Endothelial cell of umbilical vein (primary cell): ENCODE data around the gene ABCC2. TPM values are rescaled to one million over a fixed set of nuclear protein-coding genes. Genes with fewer than 3 reads are reported as not detected.

ENCODE experiments used
- BruUV-seq: library from RNA; stranded (reverse); fragments of 400-500 nt; replicated peaks from 2 replicates; lab custom pipeline; 2021; lab: Mats Ljungman, UMichigan
- CTCF ChIA-PET: fragments of 300-600, 350-600 bp; sonication (Branson Sonifier 250); formaldehyde crosslinking; loops from one replicate; lab custom pipeline; 2021; ENCODE audit warnings: antibody characterized with exemption, inconsistent platforms; lab: Charles Lee
- POLR2A ChIA-PET: fragments of 300-600, 350-600 bp; sonication (Branson Sonifier 250); formaldehyde crosslinking; loops from one replicate; lab custom pipeline; 2021; ENCODE audit warnings: antibody characterized with exemption, inconsistent platforms; lab: Charles Lee
- DNase-seq: peaks from one replicate; pipeline ENCODE4 v3.0.0-alpha.2; 2011; ENCODE audit warnings: low read depth, low spot score
- FAIRE-seq: peaks from 2 replicates; lab custom pipeline; 2011; peaks lifted over from hg19 to GRCh38; lab: Jason Lieb, UNC
- H2AFZ ChIP-seq: 2 replicates; pipeline ENCODE4 v1.6.0; 2012; ENCODE audit warnings: low read depth, low read length, control low read depth, inconsistent platforms
- H3K27ac ChIP-seq: 2 replicates; pipeline ENCODE4 v1.5.1; 2011; ENCODE audit warnings: low read depth, mild to moderate bottlenecking, control low read depth, low read length, moderate library complexity; ENCODE audit not compliant: insufficient read depth
- H3K27me3 ChIP-seq, 2 experiments: 2 replicates each; pipeline versions ENCODE4 v1.6.0 to v1.6.1; 2011; ENCODE audit warnings: low read length in 2 of 2, mixed read lengths in 1 of 2; ENCODE audit not compliant: control insufficient read depth in 2 of 2, insufficient read depth in 2 of 2
- H3K36me3 ChIP-seq, 2 experiments: 2 replicates in 1 of 2; 3 replicates in 1 of 2; pipeline ENCODE4 v1.5.1; 2011; ENCODE audit warnings: low read length in 2 of 2, mild to moderate bottlenecking in 1 of 2, moderate library complexity in 1 of 2; ENCODE audit not compliant: control insufficient read depth in 2 of 2, insufficient read depth in 2 of 2; ENCODE audit errors: extremely low read depth in 1 of 2
- H3K4me1 ChIP-seq: 3 replicates; pipeline ENCODE4 v1.5.1; 2011; ENCODE audit warnings: mild to moderate bottlenecking, low read length; ENCODE audit not compliant: control insufficient read depth, insufficient read depth; ENCODE audit errors: extremely low read depth
- H3K4me2 ChIP-seq: 2 replicates; pipeline ENCODE4 v1.6.1; 2011; ENCODE audit warnings: low read length, control low read depth, mixed read lengths; ENCODE audit not compliant: insufficient read depth
- H3K4me3 ChIP-seq, 3 experiments: fragments of 200-600 bp in 1 of 3; sonication (generic), shearing (Covaris generic) in 1 of 3; replicated peaks in 1 of 3; 2 replicates each; pipeline ENCODE4 v1.5.1; 2011 to 2016; ENCODE audit warnings: control low read depth in 3 of 3, low read length in 3 of 3, mild to moderate bottlenecking in 2 of 3, inconsistent platforms in 1 of 3, low read depth in 1 of 3, moderate library complexity in 1 of 3; ENCODE audit not compliant: insufficient read depth in 1 of 3
- H3K79me2 ChIP-seq: 2 replicates; pipeline ENCODE4 v1.6.0; 2012; ENCODE audit warnings: low read length, inconsistent platforms; ENCODE audit not compliant: control insufficient read depth, insufficient read depth
- H3K9ac ChIP-seq: replicated peaks from 2 replicates; pipeline ENCODE3; 2011; ENCODE audit warnings: low read length, control low read depth; ENCODE audit not compliant: insufficient read depth; ENCODE audit errors: extremely low read depth
- H3K9me1 ChIP-seq: replicated peaks from 3 replicates; pipeline ENCODE4 v1.6.0; 2011; ENCODE audit warnings: mild to moderate bottlenecking, low read length; ENCODE audit not compliant: control insufficient read depth, insufficient read depth; ENCODE audit errors: extremely low read depth
- H3K9me3 ChIP-seq: replicated peaks from 2 replicates; pipeline ENCODE4 v1.5.1; 2012; ENCODE audit warnings: low read length, inconsistent platforms; ENCODE audit not compliant: control insufficient read depth, insufficient read depth
- H4K20me1 ChIP-seq: replicated peaks from 2 replicates; pipeline ENCODE3; 2011; ENCODE audit warnings: mild to moderate bottlenecking, low read length; ENCODE audit not compliant: control insufficient read depth, insufficient read depth; ENCODE audit errors: extremely low read depth
- GATA2 ChIP-seq: IDR thresholded peaks from 2 replicates; pipeline ENCODE4 v1.7.0; 2011; ENCODE audit warnings: low read depth, mild to moderate bottlenecking, moderate library complexity, mixed read lengths, low read length; ENCODE audit not compliant: insufficient read length, insufficient read depth
- JUN ChIP-seq: IDR thresholded peaks from 2 replicates; pipeline ENCODE4 v1.6.1; 2011; ENCODE audit warnings: borderline replicate concordance, low read depth; ENCODE audit not compliant: insufficient read length, insufficient read depth
- MYC ChIP-seq: IDR thresholded peaks from one replicate; pipeline ENCODE4 v1.6.1; 2011; ENCODE audit warnings: mild to moderate bottlenecking, low read depth, low read length
- POLR2A ChIP-seq: IDR thresholded peaks from 2 replicates; pipeline ENCODE4 v1.6.1; 2012; ENCODE audit warnings: low read depth, mild to moderate bottlenecking, control low read depth, low read length
- POLR2AphosphoS5 ChIP-seq: IDR thresholded peaks from 2 replicates; pipeline ENCODE4 v1.6.1; 2012; ENCODE audit warnings: low read depth, mild to moderate bottlenecking, control low read depth, low read length, moderate library complexity; ENCODE audit not compliant: insufficient read depth
- dilution Hi-C: fragments of 300-500 bp; cut with MboI; formaldehyde crosslinking; loops from one replicate; pipeline ENCODE4 v1.15.0; 2019; ENCODE audit warnings: low sequenced_read_pairs; ENCODE audit not compliant: extremely low pct_ligation_motif_present
- intact Hi-C: fragments of 100-400 bp; cut with micrococcal nuclease; formaldehyde crosslinking; loops from one replicate; pipeline ENCODE4 v1.10.0; 2022
- polyA plus RNA-seq, 4 experiments: library from polyadenylated mRNA; depleted of rRNA in 3 of 4; stranded (reverse) in 3 of 4; unstranded in 1 of 4; fragments of >200 nt; gene quantifications; 2 replicates each; pipeline versions ENCODE4 v1.2.1 to v1.2.3, GENCODE V29; 2011 to 2012; ENCODE audit warnings: missing spikeins in 1 of 4
- total RNA-seq: library from RNA; stranded (reverse); gene quantifications from 2 replicates; pipeline ENCODE4 v1.2.3, GENCODE V29; 2021
- TF ChIP-seq, protein P1 (sequence below), 2 donors: IDR thresholded peaks; 1 replicate in 1 of 2; 2 replicates in 1 of 2; pipeline ENCODE4 v1.5.1; 2011; ENCODE audit warnings: low read length in 2 of 2, mild to moderate bottlenecking in 2 of 2, moderate library complexity in 2 of 2, control low read depth in 1 of 2, inconsistent platforms in 1 of 2, low read depth in 1 of 2; ENCODE audit not compliant: insufficient read depth in 1 of 2; ENCODE audit errors: extremely low read depth in 1 of 2
- TF ChIP-seq, protein P2 (sequence below): IDR thresholded peaks from 2 replicates; pipeline ENCODE4 v1.6.1; 2011; ENCODE audit not compliant: insufficient read depth, insufficient read length

ABCC2 gene
- total and polyA plus RNA-seq, 2 donors (not counting 3 experiments of a cell fraction or from before 2014, with no cell fraction given) = 1.5 to 3.3 TPM

DNA sequence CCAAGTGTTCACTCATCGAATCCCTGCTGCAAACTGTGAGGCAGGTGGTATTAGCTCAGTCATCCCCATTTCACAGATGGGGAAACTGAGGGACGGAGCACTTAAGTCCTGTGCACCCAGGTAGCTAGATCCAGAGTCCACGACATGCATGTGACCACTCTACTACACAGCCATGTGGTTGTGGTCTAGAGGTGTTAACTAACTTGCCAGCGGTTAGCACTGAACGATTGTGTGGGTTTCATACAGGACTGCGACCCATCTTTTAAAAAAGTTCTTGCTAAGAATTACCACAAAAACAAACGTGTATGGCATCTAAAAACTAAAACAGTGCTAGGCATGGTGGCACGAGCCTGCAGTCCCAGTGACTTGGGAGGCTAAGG is 16.1 kb upstream of the ABCC2 start:
- no peak for FAIRE-seq
- Histone ChIP-seq H3K9ac (no peak overlapping the region), H3K4me2 (no peak overlapping the region), H2AFZ (no peak overlapping the region), H3K4me3 (no peak overlapping the region), H4K20me1 (no peaks in the 10 kb centered on the region), H3K27ac (no peak overlapping the region), H3K36me3 (no peaks in the 10 kb centered on the region), H3K9me1 (no peaks in the 10 kb centered on the region), H3K79me2 (no peaks in the 10 kb centered on the region), H3K9me3 (no peaks in the 10 kb centered on the region), H3K4me1 (no peaks in the 10 kb centered on the region), H3K27me3 (no peaks in the 10 kb centered on the region)
- dilution Hi-C loops (no loop called here), intact Hi-C loops (no loop called here)
- POLR2A ChIA-PET = no interaction called here
- no peak for DNase-seq
- TF ChIP-seq, protein P1, sequence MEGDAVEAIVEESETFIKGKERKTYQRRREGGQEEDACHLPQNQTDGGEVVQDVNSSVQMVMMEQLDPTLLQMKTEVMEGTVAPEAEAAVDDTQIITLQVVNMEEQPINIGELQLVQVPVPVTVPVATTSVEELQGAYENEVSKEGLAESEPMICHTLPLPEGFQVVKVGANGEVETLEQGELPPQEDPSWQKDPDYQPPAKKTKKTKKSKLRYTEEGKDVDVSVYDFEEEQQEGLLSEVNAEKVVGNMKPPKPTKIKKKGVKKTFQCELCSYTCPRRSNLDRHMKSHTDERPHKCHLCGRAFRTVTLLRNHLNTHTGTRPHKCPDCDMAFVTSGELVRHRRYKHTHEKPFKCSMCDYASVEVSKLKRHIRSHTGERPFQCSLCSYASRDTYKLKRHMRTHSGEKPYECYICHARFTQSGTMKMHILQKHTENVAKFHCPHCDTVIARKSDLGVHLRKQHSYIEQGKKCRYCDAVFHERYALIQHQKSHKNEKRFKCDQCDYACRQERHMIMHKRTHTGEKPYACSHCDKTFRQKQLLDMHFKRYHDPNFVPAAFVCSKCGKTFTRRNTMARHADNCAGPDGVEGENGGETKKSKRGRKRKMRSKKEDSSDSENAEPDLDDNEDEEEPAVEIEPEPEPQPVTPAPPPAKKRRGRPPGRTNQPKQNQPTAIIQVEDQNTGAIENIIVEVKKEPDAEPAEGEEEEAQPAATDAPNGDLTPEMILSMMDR (IDR thresholded peaks at IDR 0.05; ENCODE audit: extremely low read depth in 1 of 2, insufficient read depth in 1 of 2, low read depth in 1 of 2, low read length in 2 of 2) = no peak
- TF ChIP-seq MYC (no peak), JUN (no peak), POLR2AphosphoS5 (no peak), GATA2 (no peak), POLR2A (no peak)
- TF ChIP-seq, protein P2, sequence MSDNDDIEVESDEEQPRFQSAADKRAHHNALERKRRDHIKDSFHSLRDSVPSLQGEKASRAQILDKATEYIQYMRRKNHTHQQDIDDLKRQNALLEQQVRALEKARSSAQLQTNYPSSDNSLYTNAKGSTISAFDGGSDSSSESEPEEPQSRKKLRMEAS = no peak
- BruUV-seq = no TSS peak
- CTCF ChIA-PET = interaction anchor here (1.1 to 1.2 kb wide), 2 partner anchors 9 to 18 kb away, joined by 4 read pairs; no protein-coding TSS in a partner anchor
